Activated naive CD4-positive, alpha-beta T cell treated with anti-CD3 and anti-CD28 coated beads for 36 hours (primary cell): Measurements from ENCODE around the gene CCDC187. TPM values are rescaled to one million over a fixed set of nuclear protein-coding genes. Genes with fewer than 3 reads are reported as not detected.

Source experiments
- CTCF ChIA-PET: fragments of 350-600 bp; sonication (Branson Sonifier 250); formaldehyde crosslinking; loops from one replicate; lab custom pipeline; 2021; ENCODE audit warnings: antibody characterized with exemption; lab: Charles Lee
- DNase-seq: peaks from one replicate; pipeline ENCODE4 v3.0.0-alpha.2; 2020
- H3K27ac Mint-ChIP-seq: one replicate; pipeline ENCODE4 v1.8.0; 2021; ENCODE audit warnings: mild to moderate bottlenecking, mixed read lengths
- H3K27me3 Mint-ChIP-seq: one replicate; pipeline ENCODE4 v1.8.0; 2021; ENCODE audit warnings: low read depth, mixed read lengths
- H3K36me3 Mint-ChIP-seq: one replicate; pipeline ENCODE4 v1.8.0; 2021; ENCODE audit warnings: low read depth, mixed read lengths
- H3K4me1 Mint-ChIP-seq: one replicate; pipeline ENCODE4 v1.8.0; 2021; ENCODE audit warnings: low read depth, mixed read lengths
- H3K4me3 Mint-ChIP-seq: one replicate; pipeline ENCODE4 v1.8.0; 2021; ENCODE audit warnings: mild to moderate bottlenecking, moderate library complexity, mixed read lengths
- H3K9me3 Mint-ChIP-seq: one replicate; pipeline ENCODE4 v1.8.0; 2021; ENCODE audit warnings: mixed read lengths
- intact Hi-C: fragments of 100-400 bp; cut with micrococcal nuclease; formaldehyde crosslinking; loops from one replicate; pipeline ENCODE4 v1.15.1; 2023
- total RNA-seq, 2 experiments: library from RNA; stranded (reverse); gene quantifications; one replicate each; pipeline ENCODE4 v1.2.3, GENCODE V29; 2021

CCDC187 gene
- total RNA-seq, 2 experiments from 2014 or later: not detected

- CTCF ChIA-PET: interaction anchor here (1.4 kb wide), 1 partner anchor 16 kb away, joined by 5 read pairs; no protein-coding TSS in a partner anchor
- intact Hi-C loops: no loop called here
- H3K9me3 Mint-ChIP-seq: no peaks in the 10 kb centered on the region
Measured at GRCh38 chr9:136251264-136252115, 52.4 kb downstream of the CCDC187 start.

GRCh38 chr9:136250676-136251075 lies 53.2 kb downstream of the CCDC187 start:
- no peak for DNase-seq
- H3K27ac Mint-ChIP-seq: no peak overlapping the region
- H3K4me3 Mint-ChIP-seq: no peak overlapping the region
- H3K36me3 Mint-ChIP-seq: no peaks in the 10 kb centered on the region
- intact Hi-C loops: no loop called here
- H3K9me3 Mint-ChIP-seq: no peaks in the 10 kb centered on the region
- H3K4me1 Mint-ChIP-seq: peaks cover 4% of the 10 kb centered on the region
- H3K27me3 Mint-ChIP-seq: no peaks in the 10 kb centered on the region
- CTCF ChIA-PET: interaction anchor here (0.6 to 1.4 kb wide), 3 partner anchors 16 to 132 kb away, joined by 3 to 5 read pairs (median 3); no protein-coding TSS in a partner anchor

More at GRCh38 chr9:136251264-136252115, 52.4 kb downstream of the CCDC187 start:
- Mint-ChIP-seq H3K4me1 (no peaks in the 10 kb centered on the region), H3K27ac (no peak overlapping the region), H3K36me3 (no peaks in the 10 kb centered on the region), H3K4me3 (no peak overlapping the region), H3K27me3 (no peaks in the 10 kb centered on the region)
- no peak for DNase-seq

- no peaks in the 10 kb centered on the region for H3K36me3 Mint-ChIP-seq
- no peak overlapping the region for H3K4me3 Mint-ChIP-seq
- intact Hi-C loops: loop anchor here (10.0 kb wide), 1 partner anchor 285 kb away; the partner anchor contains the start of gene UBAC1
- H3K9me3 Mint-ChIP-seq: no peaks in the 10 kb centered on the region
- peaks cover 4% of the 10 kb centered on the region for H3K4me1 Mint-ChIP-seq
- H3K27me3 Mint-ChIP-seq: no peaks in the 10 kb centered on the region
- no peak for DNase-seq
- CTCF ChIA-PET: interaction anchor here (0.6 to 1.4 kb wide), 3 partner anchors 17 to 133 kb away, joined by 3 to 5 read pairs (median 3); no protein-coding TSS in a partner anchor
- H3K27ac Mint-ChIP-seq: no peak overlapping the region
Measured at GRCh38 chr9:136249877-136250559, 53.9 kb downstream of the CCDC187 start.

- Mint-ChIP-seq H3K36me3 (peaks cover 2% of the 10 kb centered on the region), H3K4me1 (peaks cover 11% of the 10 kb centered on the region), H3K27me3 (no peaks in the 10 kb centered on the region), H3K4me3 (no peak overlapping the region), H3K9me3 (no peaks in the 10 kb centered on the region), H3K27ac (no peak overlapping the region)
- intact Hi-C loops: loop anchor here (10.0 kb wide), 1 partner anchor 284 kb away; the partner anchor contains the start of gene UBAC1
- CTCF ChIA-PET: no interaction called here
- DNase-seq: no peak
Measured at GRCh38 chr9:136248951-136249876, 54.7 kb downstream of the CCDC187 start.

- no peaks in the 10 kb centered on the region for H3K9me3 Mint-ChIP-seq
- H3K27ac Mint-ChIP-seq: no peak overlapping the region
- peaks cover 2% of the 10 kb centered on the region for H3K36me3 Mint-ChIP-seq
- H3K4me3 Mint-ChIP-seq: no peak overlapping the region
- DNase-seq: no peak
- CTCF ChIA-PET: interaction anchor here (1.0 kb wide), 1 partner anchor 20 kb away, joined by 3 read pairs; no protein-coding TSS in a partner anchor
- no peaks in the 10 kb centered on the region for H3K27me3 Mint-ChIP-seq
- intact Hi-C loops: loop anchor here (10.0 kb wide), 1 partner anchor 283 kb away; the partner anchor contains the start of gene UBAC1
- peaks cover 22% of the 10 kb centered on the region for H3K4me1 Mint-ChIP-seq
Measured at GRCh38 chr9:136247947-136248637, 55.8 kb downstream of the CCDC187 start.

- peaks cover 27% of the 10 kb centered on the region for H3K4me1 Mint-ChIP-seq
- no peak for DNase-seq
- H3K27ac Mint-ChIP-seq: no peak overlapping the region
- H3K36me3 Mint-ChIP-seq: peaks cover 2% of the 10 kb centered on the region
- no peaks in the 10 kb centered on the region for H3K27me3 Mint-ChIP-seq
- H3K9me3 Mint-ChIP-seq: no peaks in the 10 kb centered on the region
- no peak overlapping the region for H3K4me3 Mint-ChIP-seq
- intact Hi-C loops: loop anchor here (10.0 kb wide), 1 partner anchor 283 kb away; the partner anchor contains the start of gene UBAC1
- CTCF ChIA-PET: interaction anchor here (1.0 kb wide), 1 partner anchor 21 kb away, joined by 3 read pairs; no protein-coding TSS in a partner anchor
Measured at GRCh38 chr9:136247551-136247916, 56.4 kb downstream of the CCDC187 start.

GRCh38 chr9:136246849-136247550 lies 56.9 kb downstream of the CCDC187 start:
- no peak overlapping the region for H3K4me3 Mint-ChIP-seq
- no peak for DNase-seq
- H3K4me1 Mint-ChIP-seq: peaks cover 27% of the 10 kb centered on the region
- H3K27ac Mint-ChIP-seq: no peak overlapping the region
- peaks cover 2% of the 10 kb centered on the region for H3K36me3 Mint-ChIP-seq
- CTCF ChIA-PET: no interaction called here
- no peaks in the 10 kb centered on the region for H3K27me3 Mint-ChIP-seq
- H3K9me3 Mint-ChIP-seq: no peaks in the 10 kb centered on the region
- intact Hi-C loops: loop anchor here (10.0 kb wide), 1 partner anchor 282 kb away; the partner anchor contains the start of gene UBAC1

- CTCF ChIA-PET: interaction anchor here (0.6 to 1.0 kb wide), 3 partner anchors 12 to 286 kb away, joined by 3 to 4 read pairs (median 3); no protein-coding TSS in a partner anchor
- Mint-ChIP-seq H3K27ac (peak within 1 kb of the TSS; percentile 88), H3K36me3 (peaks cover 2% of the 10 kb centered on the region), H3K9me3 (no peaks in the 10 kb centered on the region), H3K4me3 (peak within 1 kb of the TSS; percentile 92), H3K27me3 (no peaks in the 10 kb centered on the region), H3K4me1 (peaks cover 35% of the 10 kb centered on the region)
- DNase-seq: peak; percentile 85
- intact Hi-C loops: loop anchor here (1.0 to 10.0 kb wide), 7 partner anchors 19 to 281 kb away; partner anchors contain the start of genes DNLZ, SEC16A, TMEM250 and UBAC1
Measured at GRCh38 chr9:136245219-136246150, 58.4 kb downstream of the CCDC187 start, which contains the start of gene QSOX2. TSS of gene QSOX2 (minus strand) at chr9:136245812. CDS start at chr9:136245803, 9 bp downstream.

- Mint-ChIP-seq H3K4me1 (peaks cover 35% of the 10 kb centered on the region), H3K9me3 (no peaks in the 10 kb centered on the region), H3K27me3 (no peaks in the 10 kb centered on the region), H3K36me3 (peaks cover 2% of the 10 kb centered on the region), H3K4me3 (peak overlapping the region; percentile 92), H3K27ac (peak overlapping the region; percentile 88)
- intact Hi-C loops: loop anchor here (1.0 to 10.0 kb wide), 9 partner anchors 13 to 294 kb away; partner anchors contain the start of genes DNLZ, SEC16A, TMEM250 and UBAC1
- no peak for DNase-seq
- CTCF ChIA-PET: interaction anchor here (1.0 kb wide), 1 partner anchor 22 kb away, joined by 3 read pairs; no protein-coding TSS in a partner anchor
Measured at GRCh38 chr9:136244969-136245218, 59.0 kb downstream of the CCDC187 start.
